Activated T-cell treated with anti-CD3 and anti-CD28 coated beads, Interleukin-2, amount 50 U/mL, for 4 hours (primary cell): ENCODE results near the gene NARS2. TPM values are rescaled to one million over a fixed set of nuclear protein-coding genes. Genes with fewer than 3 reads are reported as not detected.

Source experiments
- ATAC-seq, 2 donors: fragments of 200-7000 bp; cut with Tn5 transposase; one replicate each; pipeline ENCODE4 v1.10.0; 2021
- DNase-seq: peaks from one replicate; pipeline ENCODE4 v3.0.0-alpha.2; 2020
- H3K27me3 Mint-ChIP-seq: one replicate; pipeline ENCODE4 v1.8.0; 2021; ENCODE audit warnings: low read depth, mixed read lengths
- H3K36me3 Mint-ChIP-seq: one replicate; pipeline ENCODE4 v1.8.0; 2022; ENCODE audit warnings: mixed read lengths; ENCODE audit not compliant: insufficient read depth
- H3K4me1 Mint-ChIP-seq: one replicate; pipeline ENCODE4 v1.8.0; 2021; ENCODE audit warnings: low read depth, mixed read lengths
- H3K4me3 Mint-ChIP-seq: one replicate; pipeline ENCODE4 v1.8.0; 2021; ENCODE audit warnings: mild to moderate bottlenecking, moderate library complexity, mixed read lengths
- H3K9me3 Mint-ChIP-seq: one replicate; pipeline ENCODE4 v1.8.0; 2021; ENCODE audit warnings: mixed read lengths
- total RNA-seq, 3 donors: library from RNA; stranded (reverse); gene quantifications; one replicate each; pipeline ENCODE4 v1.2.1, GENCODE V29; 2021

The NARS2 gene
- total RNA-seq, 3 donors from 2014 or later: 15.6 to 25.3 (median 23.2) TPM

DNA sequence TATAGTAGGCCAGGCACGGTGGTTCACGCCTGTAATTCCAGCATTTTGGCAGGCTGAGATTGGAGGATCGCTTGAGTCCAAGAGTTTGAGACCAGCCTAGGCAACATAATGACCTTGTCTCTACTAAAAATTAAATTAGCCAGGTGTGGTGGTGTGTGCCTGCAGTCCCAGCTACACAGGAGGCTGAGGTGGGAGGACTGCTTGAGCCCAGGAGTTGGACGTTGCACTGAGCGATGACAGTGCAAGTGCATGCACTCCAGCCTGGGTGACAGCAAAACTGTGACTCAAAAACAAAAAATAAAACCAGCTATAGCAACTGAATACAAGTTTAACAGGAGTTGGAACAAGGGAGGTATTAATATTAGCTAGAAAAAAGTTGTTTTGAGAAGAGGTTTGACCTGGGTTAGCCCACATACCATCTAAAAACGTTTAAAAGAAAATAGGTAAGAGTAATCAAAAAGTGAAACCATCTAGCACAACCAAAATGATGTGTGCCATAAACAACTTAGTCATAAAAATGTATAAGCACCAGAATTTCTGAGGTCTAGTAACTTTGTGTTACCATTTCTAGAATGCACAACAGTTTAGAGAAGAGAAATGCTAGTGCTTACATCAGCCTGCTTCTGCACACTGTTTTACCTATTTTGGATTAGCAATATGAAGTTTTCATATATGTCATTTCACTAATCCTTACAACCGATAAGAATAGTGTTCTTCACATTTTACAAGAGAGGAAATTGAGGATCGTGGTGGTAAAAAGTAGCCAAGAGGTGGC lies 26.5 kb downstream of the NARS2 start:
- Mint-ChIP-seq H3K4me3 (no peak overlapping the region), H3K9me3 (no peaks in the 10 kb centered on the region), H3K4me1 (peaks cover 2% of the 10 kb centered on the region), H3K36me3 (peaks cover 20% of the 10 kb centered on the region), H3K27me3 (no peaks in the 10 kb centered on the region)
- no peak for DNase-seq
- no peak for ATAC-seq

DNA sequence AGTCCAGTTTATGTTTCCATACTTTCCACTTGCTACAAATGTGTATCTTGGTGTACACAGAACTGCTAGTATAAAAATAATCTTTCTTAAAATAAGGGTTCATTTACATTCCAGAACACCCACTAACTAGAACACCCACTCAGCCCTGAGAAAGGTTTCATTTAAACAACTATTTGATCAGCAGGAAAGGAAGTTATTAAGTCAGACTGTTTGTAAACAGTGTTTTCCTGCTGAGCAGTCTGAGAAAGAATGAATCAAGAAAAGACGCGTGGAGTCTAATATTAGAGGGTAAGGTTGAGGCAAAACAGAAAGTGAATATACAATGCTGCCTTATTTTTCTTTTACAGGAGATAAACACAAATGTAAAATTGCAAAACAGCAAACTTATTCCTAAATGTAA lies 32.7 kb downstream of the NARS2 start:
- Mint-ChIP-seq H3K36me3 (peaks cover 25% of the 10 kb centered on the region), H3K27me3 (no peaks in the 10 kb centered on the region), H3K4me3 (no peak overlapping the region), H3K4me1 (peaks cover 4% of the 10 kb centered on the region), H3K9me3 (no peaks in the 10 kb centered on the region)
- ATAC-seq (no peak), DNase-seq (no peak)

DNA sequence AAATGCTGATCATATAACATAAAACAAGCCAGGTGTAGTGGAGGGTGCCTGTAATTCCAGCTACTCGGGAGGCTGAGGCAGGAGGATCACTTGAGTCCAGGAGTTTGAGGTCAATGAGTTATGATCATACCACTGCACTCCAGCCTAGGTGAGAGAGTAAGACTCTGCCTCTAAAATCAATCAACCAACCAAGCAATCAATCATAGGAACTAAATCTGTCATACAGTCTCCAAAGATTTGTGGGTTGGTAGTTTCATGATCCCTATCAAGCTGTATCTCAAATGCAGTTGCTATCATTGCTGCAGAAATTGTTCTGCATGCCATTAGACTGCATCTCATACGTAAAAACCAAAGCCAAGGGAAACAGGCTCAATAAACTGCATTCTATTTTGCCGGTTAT lies 33.1 kb downstream of the NARS2 start:
- ATAC-seq (no peak), DNase-seq (no peak)
- H3K27me3 Mint-ChIP-seq: no peaks in the 10 kb centered on the region
- no peak overlapping the region for H3K4me3 Mint-ChIP-seq
- peaks cover 26% of the 10 kb centered on the region for H3K36me3 Mint-ChIP-seq
- peaks cover 4% of the 10 kb centered on the region for H3K4me1 Mint-ChIP-seq
- no peaks in the 10 kb centered on the region for H3K9me3 Mint-ChIP-seq

DNA sequence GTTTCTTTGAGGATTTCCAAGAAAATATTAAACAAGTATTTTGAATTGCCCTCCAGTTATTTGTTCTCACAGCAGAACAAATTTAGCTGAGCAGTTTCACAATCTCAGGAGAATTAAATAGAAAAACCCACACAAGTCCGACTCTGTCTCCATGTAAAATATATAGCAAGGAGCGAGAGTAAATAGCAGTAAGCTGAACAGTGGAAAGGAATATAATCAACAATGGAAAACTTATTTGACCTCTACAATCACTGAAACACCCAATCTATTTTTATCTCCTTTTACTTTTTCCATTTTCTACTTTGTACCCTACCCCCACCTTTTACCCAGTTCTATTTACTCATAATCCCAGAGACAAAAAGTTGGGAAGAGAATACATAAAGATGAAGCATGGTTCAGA lies 34.4 kb downstream of the NARS2 start:
- Mint-ChIP-seq H3K27me3 (no peaks in the 10 kb centered on the region), H3K9me3 (no peaks in the 10 kb centered on the region), H3K4me1 (peaks cover 4% of the 10 kb centered on the region), H3K4me3 (no peak overlapping the region), H3K36me3 (peaks cover 20% of the 10 kb centered on the region)
- no peak for DNase-seq
- no peak for ATAC-seq

DNA sequence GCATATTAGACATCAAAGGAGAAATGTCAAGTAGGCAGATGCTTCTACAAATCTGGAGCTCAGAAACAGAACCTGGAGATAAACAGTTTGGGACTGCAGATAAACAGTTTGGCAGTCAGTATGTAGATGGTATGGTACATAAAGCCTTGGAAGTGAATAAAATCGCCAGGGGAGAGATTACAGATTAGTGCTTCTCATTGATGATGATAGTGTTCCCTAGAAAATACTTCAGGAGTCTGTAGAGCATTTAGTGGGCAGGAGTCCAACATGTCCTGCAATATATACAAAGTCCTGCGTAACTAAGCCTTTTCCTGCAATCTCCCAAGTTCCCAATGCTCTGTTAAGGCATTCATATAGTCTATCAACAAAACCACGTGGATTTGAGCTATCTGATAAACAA lies 35.2 kb downstream of the NARS2 start:
- no peaks in the 10 kb centered on the region for H3K27me3 Mint-ChIP-seq
- no peak overlapping the region for H3K4me3 Mint-ChIP-seq
- ATAC-seq (no peak), DNase-seq (no peak)
- no peaks in the 10 kb centered on the region for H3K9me3 Mint-ChIP-seq
- H3K4me1 Mint-ChIP-seq: peaks cover 4% of the 10 kb centered on the region
- peaks cover 20% of the 10 kb centered on the region for H3K36me3 Mint-ChIP-seq

DNA sequence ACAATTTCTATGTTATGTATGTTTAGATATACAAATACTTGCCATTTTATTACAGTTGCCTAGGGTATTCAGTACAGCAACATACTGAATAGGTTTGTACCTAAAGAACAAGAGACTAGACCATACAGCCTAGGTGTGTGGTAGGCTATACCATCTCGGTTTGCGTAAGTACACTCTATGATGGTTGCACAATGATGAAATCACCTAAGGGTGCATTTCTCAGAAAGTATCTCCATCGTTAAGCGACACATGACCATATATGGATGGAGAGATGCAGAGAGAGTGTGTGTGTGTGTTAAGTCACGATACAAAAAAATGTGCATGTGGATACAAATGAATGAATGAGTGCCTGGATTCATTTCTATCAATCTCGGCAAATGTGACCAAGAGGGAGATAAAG lies 37.7 kb downstream of the NARS2 start:
- DNase-seq (no peak), ATAC-seq (no peak)
- peaks cover 20% of the 10 kb centered on the region for H3K36me3 Mint-ChIP-seq
- H3K9me3 Mint-ChIP-seq: no peaks in the 10 kb centered on the region
- no peaks in the 10 kb centered on the region for H3K27me3 Mint-ChIP-seq
- no peak overlapping the region for H3K4me3 Mint-ChIP-seq
- H3K4me1 Mint-ChIP-seq: peaks cover 4% of the 10 kb centered on the region

DNA sequence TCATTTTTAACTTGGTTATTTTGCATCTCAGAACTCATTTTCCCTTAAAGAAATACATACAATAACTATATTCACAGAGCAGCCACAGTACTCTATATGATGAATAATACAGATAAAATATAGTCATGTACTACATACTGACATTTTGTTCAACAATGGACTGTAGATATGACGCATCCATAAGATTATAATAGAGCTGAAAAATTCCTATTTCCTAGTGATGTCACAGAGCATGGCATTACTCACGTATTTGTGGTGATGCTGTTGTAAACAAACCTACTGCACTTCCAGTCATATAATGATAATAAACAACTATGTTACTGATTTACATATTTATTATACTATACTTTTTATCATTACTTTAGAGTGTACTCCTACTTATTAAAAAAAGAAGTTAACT lies 38.7 kb downstream of the NARS2 start:
- peaks cover 2% of the 10 kb centered on the region for H3K4me1 Mint-ChIP-seq
- peaks cover 23% of the 10 kb centered on the region for H3K36me3 Mint-ChIP-seq
- H3K4me3 Mint-ChIP-seq: no peak overlapping the region
- no peaks in the 10 kb centered on the region for H3K9me3 Mint-ChIP-seq
- DNase-seq (no peak), ATAC-seq (no peak)
- H3K27me3 Mint-ChIP-seq: no peaks in the 10 kb centered on the region

DNA sequence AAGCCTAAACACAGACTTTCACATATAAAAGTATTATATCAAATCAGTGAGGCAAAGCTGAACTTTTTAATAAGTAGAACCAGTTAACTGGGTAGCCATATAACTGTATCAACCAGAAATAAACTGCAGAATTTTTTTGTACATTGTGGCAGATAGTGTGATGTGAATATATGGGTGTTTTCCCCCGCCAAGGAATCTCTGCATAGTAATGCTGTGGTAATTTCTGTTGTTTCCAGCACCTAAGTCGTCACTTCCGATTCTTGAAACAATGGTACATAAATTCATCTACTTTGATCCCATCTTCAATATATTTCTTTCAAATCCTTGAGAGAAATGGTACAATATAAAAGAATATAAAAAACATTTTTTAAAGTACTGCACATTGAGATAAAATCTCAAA lies 39.6 kb downstream of the NARS2 start:
- H3K27me3 Mint-ChIP-seq: no peaks in the 10 kb centered on the region
- no peak overlapping the region for H3K4me3 Mint-ChIP-seq
- ATAC-seq (no peak), DNase-seq (no peak)
- H3K9me3 Mint-ChIP-seq: no peaks in the 10 kb centered on the region
- peaks cover 23% of the 10 kb centered on the region for H3K36me3 Mint-ChIP-seq
- peaks cover 2% of the 10 kb centered on the region for H3K4me1 Mint-ChIP-seq

DNA sequence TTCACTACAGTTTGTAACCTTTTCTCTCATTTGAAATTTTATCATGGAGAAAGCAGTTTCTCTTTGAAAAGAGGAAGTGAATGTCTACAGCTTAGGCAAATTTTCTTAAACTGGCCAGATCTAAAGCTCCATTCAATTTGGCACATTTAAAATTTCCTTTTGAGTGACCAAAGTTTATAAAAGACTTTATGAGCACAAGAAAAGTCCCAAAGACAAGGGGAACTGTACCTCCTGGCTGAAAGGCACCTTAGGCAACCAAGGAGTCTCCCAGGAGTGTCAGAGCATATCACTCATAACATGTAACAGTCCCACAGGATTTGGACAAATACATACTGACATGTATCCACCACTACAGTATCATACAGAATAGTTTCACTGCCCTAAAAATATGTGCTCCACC lies 41.3 kb downstream of the NARS2 start:
- Mint-ChIP-seq H3K36me3 (peaks cover 22% of the 10 kb centered on the region), H3K4me1 (peaks cover 2% of the 10 kb centered on the region), H3K4me3 (no peak overlapping the region), H3K27me3 (no peaks in the 10 kb centered on the region), H3K9me3 (no peaks in the 10 kb centered on the region)
- DNase-seq: no peak
- ATAC-seq: no peak

DNA sequence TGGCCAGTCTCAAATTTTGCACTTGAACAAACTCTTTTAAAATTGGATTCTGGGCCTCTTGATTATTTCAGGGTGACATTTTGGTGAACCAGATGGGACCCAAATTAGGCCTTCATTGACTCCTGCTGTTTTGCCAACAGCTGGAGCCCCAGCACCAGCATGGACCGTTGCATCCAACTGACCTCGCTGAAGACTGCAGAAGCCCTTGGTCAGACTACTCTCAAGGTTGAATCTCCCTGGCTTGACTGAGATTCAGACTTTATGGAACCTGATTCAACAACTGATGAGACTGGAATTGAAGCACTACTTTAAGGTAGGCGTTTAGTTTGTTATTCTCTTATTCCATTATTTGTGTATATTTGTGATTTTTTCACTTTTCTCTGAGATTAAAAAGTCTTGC lies 41.7 kb downstream of the NARS2 start:
- Mint-ChIP-seq H3K36me3 (peaks cover 18% of the 10 kb centered on the region), H3K4me1 (peaks cover 2% of the 10 kb centered on the region), H3K9me3 (no peaks in the 10 kb centered on the region)

DNA sequence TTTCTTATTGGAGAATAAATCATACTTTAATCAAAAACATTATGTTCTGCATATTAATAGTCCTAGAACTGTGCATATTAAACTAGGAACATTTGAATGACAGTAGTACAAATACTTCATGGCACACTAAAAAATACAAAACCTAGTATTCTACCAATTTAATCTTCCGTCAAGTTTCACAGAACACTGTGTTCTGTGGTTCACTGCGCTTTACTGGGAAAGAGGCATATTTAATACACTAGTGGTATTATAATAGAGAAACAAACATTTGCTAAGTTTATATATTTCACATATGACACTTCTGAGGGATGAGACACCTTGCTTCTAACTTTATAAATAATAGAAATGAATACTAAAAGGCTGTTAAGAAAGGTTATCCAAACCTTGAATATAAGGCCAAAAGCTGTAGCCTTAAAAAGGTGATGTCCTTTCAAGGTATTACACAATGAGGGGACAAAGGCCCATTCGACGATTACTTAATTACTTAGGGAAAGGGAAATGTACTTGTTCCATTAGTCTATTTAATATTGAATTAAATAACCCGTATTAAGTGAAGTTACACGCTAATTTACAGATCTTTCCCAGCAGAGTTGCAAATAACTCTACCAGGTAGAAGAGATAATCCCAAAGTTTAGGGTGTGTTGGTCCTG lies 48.0 kb downstream of the NARS2 start:
- Mint-ChIP-seq H3K36me3 (peaks cover 17% of the 10 kb centered on the region), H3K27me3 (no peaks in the 10 kb centered on the region), H3K9me3 (no peaks in the 10 kb centered on the region), H3K4me3 (no peak overlapping the region), H3K4me1 (no peaks in the 10 kb centered on the region)
- ATAC-seq (no peak), DNase-seq (no peak)

More for the DNA sequence above, 41.7 kb downstream of the NARS2 start:
- ATAC-seq (no peak), DNase-seq (no peak)
- Mint-ChIP-seq H3K4me3 (no peak overlapping the region), H3K27me3 (no peaks in the 10 kb centered on the region)

DNA sequence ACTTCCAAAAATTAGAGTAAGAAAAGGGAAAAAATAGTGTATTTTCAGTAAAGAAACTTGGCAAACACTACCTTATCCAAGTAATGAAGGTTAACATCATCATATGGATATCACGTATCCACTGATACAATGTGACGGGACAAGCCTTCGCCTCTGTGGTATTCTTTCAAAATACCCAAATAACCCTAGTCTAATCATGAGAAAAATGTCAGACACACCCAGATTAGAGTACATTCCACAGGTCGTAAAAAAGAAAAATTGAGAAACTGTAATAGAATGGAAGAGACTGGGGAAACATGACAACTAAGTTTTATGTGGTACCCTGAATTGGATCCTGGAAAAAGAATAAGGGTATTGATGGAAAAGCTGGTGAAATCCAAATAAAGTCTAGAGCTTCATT lies 48.9 kb downstream of the NARS2 start:
- H3K4me3 Mint-ChIP-seq: no peak overlapping the region
- ATAC-seq (no peak), DNase-seq (no peak)
- H3K27me3 Mint-ChIP-seq: no peaks in the 10 kb centered on the region
- no peaks in the 10 kb centered on the region for H3K4me1 Mint-ChIP-seq
- no peaks in the 10 kb centered on the region for H3K9me3 Mint-ChIP-seq
- peaks cover 16% of the 10 kb centered on the region for H3K36me3 Mint-ChIP-seq

DNA sequence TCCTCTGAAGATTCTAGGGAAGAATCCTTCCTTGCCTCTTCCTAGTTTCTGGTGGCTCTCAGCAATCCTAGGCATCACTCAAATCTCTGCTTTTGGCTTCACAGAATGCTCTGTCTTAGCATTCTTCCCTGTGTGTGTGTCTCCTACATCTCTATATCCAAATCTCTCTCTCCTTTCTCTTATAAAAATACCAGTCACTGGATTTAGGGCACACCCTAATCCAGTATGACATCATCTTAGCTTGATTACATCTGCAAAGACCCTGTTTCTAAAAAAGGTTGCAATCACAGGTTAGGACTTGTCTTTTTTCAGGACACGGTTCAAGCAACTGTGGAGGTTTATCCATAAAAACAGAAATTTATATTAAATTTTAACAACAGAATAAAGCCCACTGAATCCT lies 54.4 kb downstream of the NARS2 start:
- H3K27me3 Mint-ChIP-seq: no peaks in the 10 kb centered on the region
- peaks cover 26% of the 10 kb centered on the region for H3K36me3 Mint-ChIP-seq
- H3K4me3 Mint-ChIP-seq: no peak overlapping the region
- ATAC-seq (no peak), DNase-seq (no peak)
- H3K9me3 Mint-ChIP-seq: no peaks in the 10 kb centered on the region
- H3K4me1 Mint-ChIP-seq: no peaks in the 10 kb centered on the region

DNA sequence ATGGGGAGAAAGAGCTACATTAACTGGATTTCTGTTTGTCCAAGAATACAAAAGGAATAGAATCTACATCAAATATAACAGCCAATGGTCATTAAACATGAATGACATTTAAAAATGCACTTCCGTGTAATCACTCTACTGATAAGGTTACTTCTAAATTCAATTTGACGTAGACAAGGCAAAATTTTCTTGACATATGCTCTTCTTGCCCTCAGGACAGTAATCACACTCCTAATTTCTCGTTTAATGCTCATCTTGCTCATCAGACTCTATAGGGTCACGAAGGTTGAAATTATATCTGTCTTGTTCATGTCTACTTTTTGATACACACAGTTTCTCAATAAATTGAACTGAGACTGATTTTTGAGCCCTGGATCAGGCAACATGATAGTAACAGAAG lies 58.4 kb downstream of the NARS2 start:
- Mint-ChIP-seq H3K4me1 (no peaks in the 10 kb centered on the region), H3K27me3 (no peaks in the 10 kb centered on the region), H3K9me3 (no peaks in the 10 kb centered on the region), H3K36me3 (peaks cover 27% of the 10 kb centered on the region), H3K4me3 (no peak overlapping the region)
- ATAC-seq (no peak), DNase-seq (no peak)

DNA sequence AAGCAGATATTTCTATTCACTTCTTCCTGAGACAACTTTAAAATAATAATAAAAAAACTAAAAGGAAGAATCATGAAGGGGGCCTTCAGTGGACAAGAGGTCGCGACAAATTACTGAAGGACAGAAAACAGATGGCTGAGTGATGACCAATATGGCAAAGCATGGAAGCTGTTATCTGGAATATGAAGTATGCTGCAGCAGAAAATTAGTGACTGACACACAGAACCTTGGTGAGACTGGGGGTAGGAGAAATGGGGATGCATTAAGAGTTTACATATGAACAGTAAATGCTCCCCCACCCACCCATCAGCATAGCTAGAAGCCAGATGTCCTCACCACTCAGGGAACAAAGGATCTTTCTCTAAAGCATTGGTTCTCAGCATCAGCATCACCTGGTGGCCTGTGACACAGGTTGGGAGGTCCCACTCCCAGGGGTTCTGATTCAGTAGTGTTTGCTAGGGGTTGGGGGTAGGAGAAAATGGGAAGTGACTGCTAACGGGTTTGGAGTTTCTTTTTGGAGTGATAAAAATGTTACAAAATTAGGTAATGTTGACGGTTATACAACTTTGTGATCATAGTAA lies 59.7 kb downstream of the NARS2 start:
- peaks cover 9% of the 10 kb centered on the region for H3K9me3 Mint-ChIP-seq
- H3K4me1 Mint-ChIP-seq: peaks cover 3% of the 10 kb centered on the region
- DNase-seq (no peak), ATAC-seq (no peak)
- peaks cover 34% of the 10 kb centered on the region for H3K36me3 Mint-ChIP-seq
- no peaks in the 10 kb centered on the region for H3K27me3 Mint-ChIP-seq
- no peak overlapping the region for H3K4me3 Mint-ChIP-seq
